H1 (cell line): ENCODE results near the gene AMBP. TPM values are rescaled to one million over a fixed set of nuclear protein-coding genes. Genes with fewer than 3 reads are reported as not detected.

Experiments
- CBX8 ChIP-seq: fragments of 300-800, 300-1000 bp; sonication (generic); IDR thresholded peaks from 2 replicates; pipeline ENCODE4 v1.7.1; 2016; ENCODE audit warnings: low read depth, low read length, borderline replicate concordance
- EP300 ChIP-seq, 2 experiments: IDR thresholded peaks; 1 replicate in 1 of 2; 2 replicates in 1 of 2; pipeline ENCODE4 v1.6.1; 2011 to 2012; ENCODE audit warnings: low read depth in 2 of 2, low read length in 2 of 2, mild to moderate bottlenecking in 2 of 2, borderline replicate concordance in 1 of 2, inconsistent platforms in 1 of 2, moderate library complexity in 1 of 2
- EZH2 ChIP-seq: fragments of 200-600 bp; sonication (generic); IDR thresholded peaks from 2 replicates; pipeline ENCODE4 v1.7.1; 2012; ENCODE audit warnings: low read depth, mild to moderate bottlenecking, moderate library complexity, low read length, inconsistent platforms; ENCODE audit not compliant: severe bottlenecking
- HDAC2 ChIP-seq, 2 experiments: fragments of 300-600 bp in 1 of 2; sonication (generic) in 1 of 2; IDR thresholded peaks; 2 replicates each; pipeline ENCODE4 v1.6.1; 2011 to 2012; ENCODE audit warnings: low read depth in 2 of 2, low read length in 2 of 2, mild to moderate bottlenecking in 2 of 2, moderate library complexity in 2 of 2, borderline replicate concordance in 1 of 2, inconsistent platforms in 1 of 2
- HDAC6 ChIP-seq: IDR thresholded peaks from one replicate; pipeline ENCODE4 v1.7.1; 2012; ENCODE audit warnings: low read depth, mild to moderate bottlenecking, inconsistent platforms, low read length, moderate library complexity
- POLR2AphosphoS5 ChIP-seq: IDR thresholded peaks from 2 replicates; pipeline ENCODE4 v1.6.1; 2011; ENCODE audit warnings: low read depth, low read length
- SIX5 ChIP-seq: IDR thresholded peaks from 2 replicates; pipeline ENCODE4 v1.6.1; 2011; ENCODE audit warnings: mild to moderate bottlenecking, low read depth, low read length
- USF2 ChIP-seq: IDR thresholded peaks from 2 replicates; pipeline ENCODE4 v1.6.1; 2011; ENCODE audit warnings: low read length, improper control_type of control experiment
- polyA plus RNA-seq, 7 experiments: library from polyadenylated mRNA; depleted of rRNA in 3 of 7; stranded (reverse) in 5 of 7; unstranded in 2 of 7; fragments of >200 nt in 5 of 7; fragments of 200-250 nt in 2 of 7; gene quantifications; 1 replicate in 5 of 7; 2 replicates in 1 of 7; 4 replicates in 1 of 7; pipeline versions ENCODE4 v1.2.1 to v1.2.3, GENCODE V29; 2011 to 2013; ENCODE audit warnings: missing spikeins in 2 of 7, mixed read lengths in 2 of 7
- total RNA-seq: library from RNA; stranded (reverse); fragmentation: NEBNext Ultra II Directional; extraction: Animal tissue kit (Norgen Biotek cat#: 25700); gene quantifications from 2 replicates; pipeline ENCODE4 v1.2.1, GENCODE V29; 2021
- TF ChIP-seq, protein P1 (sequence below): IDR thresholded peaks from 2 replicates; pipeline ENCODE4 v1.6.1; 2012; ENCODE audit warnings: low read length, inconsistent platforms

Gene AMBP
- total and polyA plus RNA-seq, 2 of the 8 experiments (the other 6 are each of a cell fraction or from before 2014, with no cell fraction given) = 3.0 to 4.0 TPM

GRCh38 chr9:114048533-114049415, 29.3 kb downstream of the AMBP start (continued):
- TF ChIP-seq, protein P1, sequence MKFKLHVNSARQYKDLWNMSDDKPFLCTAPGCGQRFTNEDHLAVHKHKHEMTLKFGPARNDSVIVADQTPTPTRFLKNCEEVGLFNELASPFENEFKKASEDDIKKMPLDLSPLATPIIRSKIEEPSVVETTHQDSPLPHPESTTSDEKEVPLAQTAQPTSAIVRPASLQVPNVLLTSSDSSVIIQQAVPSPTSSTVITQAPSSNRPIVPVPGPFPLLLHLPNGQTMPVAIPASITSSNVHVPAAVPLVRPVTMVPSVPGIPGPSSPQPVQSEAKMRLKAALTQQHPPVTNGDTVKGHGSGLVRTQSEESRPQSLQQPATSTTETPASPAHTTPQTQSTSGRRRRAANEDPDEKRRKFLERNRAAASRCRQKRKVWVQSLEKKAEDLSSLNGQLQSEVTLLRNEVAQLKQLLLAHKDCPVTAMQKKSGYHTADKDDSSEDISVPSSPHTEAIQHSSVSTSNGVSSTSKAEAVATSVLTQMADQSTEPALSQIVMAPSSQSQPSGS = no peak
- no peak for TF ChIP-seq EZH2
- no peak for TF ChIP-seq HDAC6
- TF ChIP-seq HDAC2 (IDR thresholded peaks at IDR 0.05; ENCODE audit: borderline replicate concordance in 1 of 2, low read depth in 2 of 2, low read length in 2 of 2) = no peak
- TF ChIP-seq SIX5 = no peak
- no peak for TF ChIP-seq EP300 (IDR thresholded peaks at IDR 0.05; ENCODE audit: borderline replicate concordance in 1 of 2, low read depth in 2 of 2, low read length in 2 of 2)
- no peak for TF ChIP-seq CBX8
- TF ChIP-seq USF2 = no peak
- TF ChIP-seq POLR2AphosphoS5 = no peak
